ENCODE measurements around the gene MALT1.

GRCh38 chr18:58671111-58671631 is at the start of gene MALT1:
- no peak for TF ChIP-seq CTCF (conservative IDR thresholded peaks at IDR 0.05 in 1 of 2, IDR thresholded peaks at IDR 0.05 in 1 of 2; ENCODE audit: low read depth in 1 of 2, low read length in 2 of 2)
- TF ChIP-seq EZH2 (IDR thresholded peaks at IDR 0.05; ENCODE audit: low read length, missing control alignments): no peak
